GM23338 (cell line): Measurements from ENCODE around the gene KCNE1.
"Not testable (repeated sequence)": the region's sequence is repeated elsewhere in the genome, so short reads cannot be mapped to it uniquely, and the experiment has no call there.

ENCODE experiments used
- CREB1 ChIP-seq: fragments of 250-450 bp; sonication (Bioruptor Pico); IDR thresholded peaks from 2 replicates; pipeline ENCODE4 v1.5.0; 2020; ENCODE audit warnings: low read depth, mild to moderate bottlenecking, moderate library complexity
- EZH2 ChIP-seq: fragments of 200-600 bp; sonication (generic); IDR thresholded peaks from one replicate; pipeline ENCODE4 v1.8.0; 2017; ENCODE audit warnings: antibody characterized with exemption, mild to moderate bottlenecking, low read depth; ENCODE audit not compliant: unreplicated experiment
- EZH2phosphoT487 ChIP-seq: fragments of 200-600 bp; sonication (generic); IDR thresholded peaks from one replicate; pipeline ENCODE4 v1.8.1; 2018; ENCODE audit warnings: antibody characterized with exemption; ENCODE audit not compliant: unreplicated experiment
- JUNB ChIP-seq: IDR thresholded peaks from one replicate; pipeline ENCODE4 v1.6.1; 2016; ENCODE audit warnings: antibody characterized with exemption; ENCODE audit not compliant: unreplicated experiment
- POLR2AphosphoS5 ChIP-seq: IDR thresholded peaks from 2 replicates; pipeline ENCODE4 v1.6.1; 2016; ENCODE audit warnings: antibody characterized with exemption, low read depth
- STAT1 ChIP-seq: IDR thresholded peaks from one replicate; pipeline ENCODE4 v1.6.1; 2016; ENCODE audit warnings: antibody characterized with exemption; ENCODE audit not compliant: unreplicated experiment
- ZNF114 ChIP-seq: fragments of 250-450 bp; sonication (Bioruptor Pico); IDR thresholded peaks from 2 replicates; pipeline ENCODE4 v1.5.0; 2020; ENCODE audit warnings: mild to moderate bottlenecking, moderate library complexity
- TF ChIP-seq, protein P1 (sequence below), 2 experiments: fragments of 200-600 bp in 1 of 2; sonication (generic) in 1 of 2; conservative IDR thresholded peaks; 2 replicates each; pipeline versions ENCODE4 v1.5.1 to v1.6.1; 2016 to 2017; ENCODE audit warnings: antibody characterized with exemption in 2 of 2, low read depth in 2 of 2, mild to moderate bottlenecking in 2 of 2, moderate library complexity in 1 of 2
- TF ChIP-seq, protein P2 (sequence below): IDR thresholded peaks from one replicate; pipeline ENCODE4 v1.6.1; 2018; ENCODE audit warnings: antibody characterized with exemption; ENCODE audit not compliant: unreplicated experiment

DNA sequence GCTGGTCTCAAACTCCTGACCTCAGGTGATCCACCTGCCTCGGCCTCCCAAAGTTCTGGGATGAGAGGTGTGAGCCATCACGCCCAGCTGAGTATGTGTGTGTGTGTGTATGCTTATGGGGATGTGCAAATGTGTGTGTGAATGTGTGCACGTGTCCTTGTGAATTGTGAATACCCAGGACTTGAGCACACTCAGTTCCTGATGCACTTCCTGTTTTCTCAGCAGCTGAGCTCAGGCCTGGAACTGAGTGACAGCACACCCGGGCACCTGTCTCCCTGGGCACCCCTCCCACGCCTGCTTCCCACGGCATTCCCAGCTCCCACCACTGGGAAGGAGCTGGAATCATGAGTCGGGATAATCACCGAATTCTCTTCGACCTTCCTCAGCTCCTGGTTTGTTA is 104.7 kb downstream of the KCNE1 start:
- TF ChIP-seq, protein P1, sequence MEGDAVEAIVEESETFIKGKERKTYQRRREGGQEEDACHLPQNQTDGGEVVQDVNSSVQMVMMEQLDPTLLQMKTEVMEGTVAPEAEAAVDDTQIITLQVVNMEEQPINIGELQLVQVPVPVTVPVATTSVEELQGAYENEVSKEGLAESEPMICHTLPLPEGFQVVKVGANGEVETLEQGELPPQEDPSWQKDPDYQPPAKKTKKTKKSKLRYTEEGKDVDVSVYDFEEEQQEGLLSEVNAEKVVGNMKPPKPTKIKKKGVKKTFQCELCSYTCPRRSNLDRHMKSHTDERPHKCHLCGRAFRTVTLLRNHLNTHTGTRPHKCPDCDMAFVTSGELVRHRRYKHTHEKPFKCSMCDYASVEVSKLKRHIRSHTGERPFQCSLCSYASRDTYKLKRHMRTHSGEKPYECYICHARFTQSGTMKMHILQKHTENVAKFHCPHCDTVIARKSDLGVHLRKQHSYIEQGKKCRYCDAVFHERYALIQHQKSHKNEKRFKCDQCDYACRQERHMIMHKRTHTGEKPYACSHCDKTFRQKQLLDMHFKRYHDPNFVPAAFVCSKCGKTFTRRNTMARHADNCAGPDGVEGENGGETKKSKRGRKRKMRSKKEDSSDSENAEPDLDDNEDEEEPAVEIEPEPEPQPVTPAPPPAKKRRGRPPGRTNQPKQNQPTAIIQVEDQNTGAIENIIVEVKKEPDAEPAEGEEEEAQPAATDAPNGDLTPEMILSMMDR (conservative IDR thresholded peaks at IDR 0.05; ENCODE audit: low read depth in 2 of 2), result not testable (repeated sequence)
- TF ChIP-seq POLR2AphosphoS5; JUNB; EZH2; EZH2phosphoT487; CREB1; ZNF114 (CRISPR knock-in tag); STAT1: not testable (repeated sequence)
- TF ChIP-seq, protein P2, sequence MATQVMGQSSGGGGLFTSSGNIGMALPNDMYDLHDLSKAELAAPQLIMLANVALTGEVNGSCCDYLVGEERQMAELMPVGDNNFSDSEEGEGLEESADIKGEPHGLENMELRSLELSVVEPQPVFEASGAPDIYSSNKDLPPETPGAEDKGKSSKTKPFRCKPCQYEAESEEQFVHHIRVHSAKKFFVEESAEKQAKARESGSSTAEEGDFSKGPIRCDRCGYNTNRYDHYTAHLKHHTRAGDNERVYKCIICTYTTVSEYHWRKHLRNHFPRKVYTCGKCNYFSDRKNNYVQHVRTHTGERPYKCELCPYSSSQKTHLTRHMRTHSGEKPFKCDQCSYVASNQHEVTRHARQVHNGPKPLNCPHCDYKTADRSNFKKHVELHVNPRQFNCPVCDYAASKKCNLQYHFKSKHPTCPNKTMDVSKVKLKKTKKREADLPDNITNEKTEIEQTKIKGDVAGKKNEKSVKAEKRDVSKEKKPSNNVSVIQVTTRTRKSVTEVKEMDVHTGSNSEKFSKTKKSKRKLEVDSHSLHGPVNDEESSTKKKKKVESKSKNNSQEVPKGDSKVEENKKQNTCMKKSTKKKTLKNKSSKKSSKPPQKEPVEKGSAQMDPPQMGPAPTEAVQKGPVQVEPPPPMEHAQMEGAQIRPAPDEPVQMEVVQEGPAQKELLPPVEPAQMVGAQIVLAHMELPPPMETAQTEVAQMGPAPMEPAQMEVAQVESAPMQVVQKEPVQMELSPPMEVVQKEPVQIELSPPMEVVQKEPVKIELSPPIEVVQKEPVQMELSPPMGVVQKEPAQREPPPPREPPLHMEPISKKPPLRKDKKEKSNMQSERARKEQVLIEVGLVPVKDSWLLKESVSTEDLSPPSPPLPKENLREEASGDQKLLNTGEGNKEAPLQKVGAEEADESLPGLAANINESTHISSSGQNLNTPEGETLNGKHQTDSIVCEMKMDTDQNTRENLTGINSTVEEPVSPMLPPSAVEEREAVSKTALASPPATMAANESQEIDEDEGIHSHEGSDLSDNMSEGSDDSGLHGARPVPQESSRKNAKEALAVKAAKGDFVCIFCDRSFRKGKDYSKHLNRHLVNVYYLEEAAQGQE, result not testable (repeated sequence)
